Naive thymus-derived CD4-positive, alpha-beta T cell (primary cell): ENCODE results near the gene P2RY2. TPM values are rescaled to one million over a fixed set of nuclear protein-coding genes. Genes with fewer than 3 reads are reported as not detected.

ENCODE experiments used
- ATAC-seq: fragments of 150-1000 bp; cut with Tn5 transposase; 2 replicates; pipeline ENCODE4 v1.10.0; 2021; ENCODE audit warnings: mild to moderate bottlenecking, moderate library complexity
- CTCF ChIA-PET: fragments of 350-600 bp; sonication (Branson Sonifier 250); formaldehyde crosslinking; loops from one replicate; lab custom pipeline; 2021; ENCODE audit warnings: antibody characterized with exemption; lab: Charles Lee
- POLR2A ChIA-PET: fragments of 350-600 bp; sonication (Branson Sonifier 250); formaldehyde crosslinking; loops from one replicate; lab custom pipeline; 2021; ENCODE audit warnings: antibody characterized with exemption, inconsistent platforms; lab: Charles Lee
- DNase-seq, 9 donors: peaks; one replicate each; pipeline versions ENCODE4 v3.0.0 to v3.0.0-alpha.2; 2020 to 2022; ENCODE audit warnings: mixed read lengths in 1 of 9
- H3K27ac ChIP-seq: one replicate; pipeline ENCODE4 v1.7.0; 2013; ENCODE audit warnings: mild to moderate bottlenecking, low read depth, low read length, moderate library complexity
- H3K27me3 ChIP-seq, 2 donors: one replicate each; pipeline ENCODE4 v1.7.0; 2013; ENCODE audit warnings: low read length in 2 of 2, mild to moderate bottlenecking in 2 of 2, moderate library complexity in 2 of 2; ENCODE audit not compliant: control insufficient read depth in 2 of 2, insufficient read depth in 2 of 2
- H3K36me3 ChIP-seq, 3 experiments: 1 replicate in 2 of 3; 2 replicates in 1 of 3; pipeline ENCODE4 v1.7.0; 2013; ENCODE audit warnings: low read length in 3 of 3, mild to moderate bottlenecking in 3 of 3, moderate library complexity in 1 of 3; ENCODE audit not compliant: insufficient read depth in 3 of 3, control insufficient read depth in 2 of 3
- H3K4me1 ChIP-seq, 2 donors: one replicate each; pipeline ENCODE4 v1.7.0; 2013; ENCODE audit warnings: low read length in 2 of 2, mild to moderate bottlenecking in 2 of 2, moderate library complexity in 1 of 2; ENCODE audit not compliant: control insufficient read depth in 2 of 2, insufficient read depth in 2 of 2
- H3K4me3 ChIP-seq: 2 replicates; pipeline ENCODE4 v1.7.0; 2013; ENCODE audit warnings: mild to moderate bottlenecking, low read length
- H3K9me3 ChIP-seq, 3 experiments: 1 replicate in 2 of 3; 2 replicates in 1 of 3; pipeline ENCODE4 v1.7.0; 2013; ENCODE audit warnings: low read length in 3 of 3; ENCODE audit not compliant: control insufficient read depth in 2 of 3
- H3K27ac Mint-ChIP-seq, 9 donors: one replicate each; pipeline ENCODE4 v1.8.0; 2020 to 2022; ENCODE audit warnings: mixed read lengths in 9 of 9, mild to moderate bottlenecking in 8 of 9, moderate library complexity in 5 of 9, inconsistent platforms in 2 of 9
- H3K27me3 Mint-ChIP-seq, 5 donors: one replicate each; pipeline ENCODE4 v1.8.0; 2021 to 2022; ENCODE audit warnings: mixed read lengths in 5 of 5, mild to moderate bottlenecking in 1 of 5
- H3K36me3 Mint-ChIP-seq, 5 donors: one replicate each; pipeline ENCODE4 v1.8.0; 2020 to 2022; ENCODE audit warnings: mixed read lengths in 5 of 5, mild to moderate bottlenecking in 3 of 5, inconsistent platforms in 1 of 5
- H3K4me1 Mint-ChIP-seq, 7 donors: one replicate each; pipeline ENCODE4 v1.8.0; 2020 to 2022; ENCODE audit warnings: mixed read lengths in 7 of 7, mild to moderate bottlenecking in 3 of 7, inconsistent platforms in 1 of 7
- H3K4me3 Mint-ChIP-seq, 10 donors: one replicate each; pipeline ENCODE4 v1.8.0; 2020 to 2022; ENCODE audit warnings: mild to moderate bottlenecking in 10 of 10, mixed read lengths in 10 of 10, moderate library complexity in 6 of 10, inconsistent platforms in 2 of 10
- H3K9me3 Mint-ChIP-seq, 11 donors: one replicate each; pipeline ENCODE4 v1.8.0; 2020 to 2022; ENCODE audit warnings: mixed read lengths in 11 of 11, mild to moderate bottlenecking in 4 of 11, inconsistent platforms in 1 of 11, moderate library complexity in 1 of 11
- intact Hi-C, 2 donors: fragments of 100-400 bp; cut with micrococcal nuclease; formaldehyde crosslinking; loops; one replicate each; pipeline ENCODE4 v1.15.1; 2023
- polyA plus RNA-seq, 2 donors: library from polyadenylated mRNA; unstranded; fragments of 300-500 nt; fragmentation: Illumina TruSeq; gene quantifications; one replicate each; pipeline ENCODE4 v1.2.3, GENCODE V29; 2021
- total RNA-seq, 6 experiments: library from RNA in 5 of 6; stranded (reverse) in 5 of 6; gene quantifications; 1 replicate in 5 of 6; 2 replicates in 1 of 6; pipeline ENCODE4 v1.2.3 and lab custom pipeline; 2021 to 2026

The P2RY2 gene
- total and polyA plus RNA-seq, 7 experiments from 2014 or later, result 0.90 to 5.3 TPM; not detected in 5

- Histone ChIP-seq H3K4me1 (peaks cover 0 to 6% of the 10 kb centered on the region in 2 donors), H3K36me3 (no peaks in the 10 kb centered on the region), H3K4me3 (no peak overlapping the region), H3K9me3 (no peaks in the 10 kb centered on the region), H3K27me3 (no peaks in the 10 kb centered on the region), H3K27ac (no peak overlapping the region)
- intact Hi-C loops, result loop anchor here in 1 of 2 donors (5.0 kb wide), 2 partner anchors 407 to 552 kb away; no protein-coding TSS in a partner anchor
- DNase-seq (no peak), ATAC-seq (no peak)
- Mint-ChIP-seq H3K9me3 (no peaks in the 10 kb centered on the region), H3K4me1 (peaks cover 0 to 4% (median 0%) of the 10 kb centered on the region in 7 donors), H3K36me3 (no peaks in the 10 kb centered on the region), H3K27me3 (peaks cover 0 to 9% (median 0%) of the 10 kb centered on the region in 5 donors), H3K4me3 (no peak overlapping the region), H3K27ac (no peak overlapping the region)
- ChIA-PET CTCF (no interaction called here), POLR2A (no interaction called here)
Measured at GRCh38 chr11:73239571-73240189, 21.6 kb downstream of the P2RY2 start.

- H3K9me3 ChIP-seq, result no peaks in the 10 kb centered on the region
- H3K36me3 ChIP-seq, result no peaks in the 10 kb centered on the region
- intact Hi-C loops, result loop anchor here in 1 of 2 donors (5.0 kb wide), 2 partner anchors 408 to 553 kb away; no protein-coding TSS in a partner anchor
- peaks cover 0 to 14% (median 0%) of the 10 kb centered on the region in 5 donors for H3K27me3 Mint-ChIP-seq
- CTCF ChIA-PET, result interaction anchor here (0.6 kb wide), 1 partner anchor 515 kb away, joined by 3 read pairs; no protein-coding TSS in a partner anchor
- no peaks in the 10 kb centered on the region for H3K9me3 Mint-ChIP-seq
- DNase-seq (no peak), ATAC-seq (no peak)
- peaks cover 0 to 4% (median 0%) of the 10 kb centered on the region in 7 donors for H3K4me1 Mint-ChIP-seq
- no peak overlapping the region for H3K27ac ChIP-seq
- H3K4me3 Mint-ChIP-seq, result no peak overlapping the region
- no peak overlapping the region for H3K4me3 ChIP-seq
- peaks cover 0 to 6% of the 10 kb centered on the region in 2 donors for H3K4me1 ChIP-seq
- H3K27ac Mint-ChIP-seq, result no peak overlapping the region
- no peaks in the 10 kb centered on the region for H3K36me3 Mint-ChIP-seq
- no peaks in the 10 kb centered on the region for H3K27me3 ChIP-seq
- POLR2A ChIA-PET, result no interaction called here
Measured at GRCh38 chr11:73240190-73240781, 22.2 kb downstream of the P2RY2 start.

DNA sequence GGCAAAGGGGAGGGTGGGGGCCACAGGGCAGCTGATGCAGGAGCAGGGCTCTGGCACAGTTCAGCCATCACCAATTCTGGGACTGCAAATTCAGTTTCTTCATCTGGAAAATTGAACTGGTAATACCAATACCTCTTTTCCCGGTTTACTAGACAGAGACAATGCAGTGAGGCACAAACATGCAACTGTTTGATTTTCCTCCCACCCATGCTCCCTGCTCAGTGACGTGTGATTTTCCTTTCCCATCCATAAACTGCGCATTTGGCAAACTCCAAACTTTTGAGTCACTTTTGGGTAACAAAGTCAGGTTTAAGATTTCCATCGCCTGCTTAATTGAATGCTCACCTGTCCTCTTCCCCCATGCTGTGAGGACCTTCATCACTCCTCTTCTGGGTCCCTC is 23.2 kb downstream of the P2RY2 start:
- no peak overlapping the region for H3K27ac Mint-ChIP-seq
- no peaks in the 10 kb centered on the region for H3K36me3 Mint-ChIP-seq
- no peak overlapping the region for H3K27ac ChIP-seq
- no peaks in the 10 kb centered on the region for H3K36me3 ChIP-seq
- peaks cover 0 to 4% (median 0%) of the 10 kb centered on the region in 7 donors for H3K4me1 Mint-ChIP-seq
- no peaks in the 10 kb centered on the region for H3K9me3 Mint-ChIP-seq
- H3K27me3 Mint-ChIP-seq, result peaks cover 0 to 18% (median 0%) of the 10 kb centered on the region in 5 donors
- DNase-seq, result no peak
- peaks cover 0 to 6% of the 10 kb centered on the region in 2 donors for H3K4me1 ChIP-seq
- intact Hi-C loops, result loop anchor here in 1 of 2 donors (5.0 kb wide), 2 partner anchors 409 to 554 kb away; no protein-coding TSS in a partner anchor
- no peak overlapping the region for H3K4me3 Mint-ChIP-seq
- no peaks in the 10 kb centered on the region for H3K27me3 ChIP-seq
- POLR2A ChIA-PET, result no interaction called here
- no peak overlapping the region for H3K4me3 ChIP-seq
- CTCF ChIA-PET, result no interaction called here
- no peak for ATAC-seq
- H3K9me3 ChIP-seq, result no peaks in the 10 kb centered on the region

DNA sequence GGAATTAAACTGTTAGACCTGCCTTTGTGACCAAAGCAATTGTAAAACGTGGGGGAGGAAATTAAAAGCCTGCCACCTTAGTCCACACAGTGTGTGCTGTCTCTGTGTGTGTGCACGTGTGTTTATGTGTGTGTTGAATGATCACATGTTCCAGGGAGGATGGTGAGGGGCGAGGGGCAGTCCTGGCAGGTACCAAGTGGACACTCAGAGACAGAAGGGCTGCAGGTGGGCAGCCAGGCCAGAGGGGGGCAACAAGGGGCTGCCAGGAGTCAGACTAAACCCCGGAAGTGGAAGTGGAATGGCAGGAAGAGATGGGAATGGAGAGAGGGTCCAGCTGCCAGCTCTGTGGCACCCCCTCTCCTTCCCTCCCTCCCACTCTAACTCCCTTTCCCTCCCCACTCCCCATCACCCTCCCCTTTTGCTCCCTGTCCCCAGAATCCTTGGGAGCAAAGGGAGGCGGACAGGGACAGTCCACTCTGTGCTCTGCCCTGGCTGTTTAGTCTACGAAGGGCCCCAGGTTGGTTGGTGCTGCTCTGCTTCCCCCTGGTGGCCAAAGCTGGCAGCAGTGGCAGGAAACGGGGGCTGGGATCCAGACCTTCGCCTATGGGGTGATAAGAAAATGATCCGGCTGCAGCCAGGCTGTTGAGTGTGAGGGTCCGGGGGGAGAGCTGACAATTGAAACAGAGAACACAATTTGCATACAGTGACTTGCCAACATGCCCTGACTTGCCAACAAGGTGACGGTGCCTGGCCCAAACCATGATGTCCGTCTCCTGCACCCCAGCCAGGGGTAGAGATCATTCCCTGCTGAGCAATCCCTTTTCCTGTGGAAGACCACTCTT is 24.4 kb downstream of the P2RY2 start:
- Histone ChIP-seq H3K9me3 (no peaks in the 10 kb centered on the region), H3K27ac (no peak overlapping the region), H3K27me3 (no peaks in the 10 kb centered on the region), H3K4me1 (peaks cover 0 to 6% of the 10 kb centered on the region in 2 donors), H3K4me3 (no peak overlapping the region), H3K36me3 (no peaks in the 10 kb centered on the region)
- POLR2A ChIA-PET, result no interaction called here
- DNase-seq, result peak in 8 of 9 donors; percentile 26 to 76 (median 56)
- Mint-ChIP-seq H3K36me3 (no peaks in the 10 kb centered on the region), H3K9me3 (no peaks in the 10 kb centered on the region), H3K27ac (peak overlapping the region in 1 of 9 donors; percentile 5), H3K4me1 (peaks cover 0 to 7% (median 0%) of the 10 kb centered on the region in 7 donors), H3K27me3 (peaks cover 0 to 18% (median 0%) of the 10 kb centered on the region in 5 donors), H3K4me3 (peak overlapping the region in 4 of 10 donors; percentile 2 to 65 (median 48))
- CTCF ChIA-PET, result interaction anchor here (0.5 to 0.6 kb wide), 2 partner anchors 181 to 285 kb away, joined by 3 to 5 read pairs; no protein-coding TSS in a partner anchor
- ATAC-seq, result peak; percentile 93
- intact Hi-C loops, result loop anchor here (1.0 to 5.0 kb wide), 4 partner anchors 57 to 771 kb away; no protein-coding TSS in a partner anchor

GRCh38 chr11:73243093-73243485 is 25.0 kb downstream of the P2RY2 start:
- intact Hi-C loops, result loop anchor here in 1 of 2 donors (5.0 kb wide), 2 partner anchors 411 to 556 kb away; no protein-coding TSS in a partner anchor
- no peak overlapping the region for H3K27ac Mint-ChIP-seq

GRCh38 chr11:73244589-73245240 is 26.6 kb downstream of the P2RY2 start:
- ATAC-seq (no peak), DNase-seq (no peak)
- ChIA-PET POLR2A (no interaction called here), CTCF (interaction anchor here (0.7 kb wide), 3 partner anchors 11 to 570 kb away, joined by 3 to 4 read pairs (median 3); no protein-coding TSS in a partner anchor)
- Histone ChIP-seq H3K9me3 (no peaks in the 10 kb centered on the region), H3K4me1 (peaks cover 0 to 6% of the 10 kb centered on the region in 2 donors), H3K27me3 (no peaks in the 10 kb centered on the region), H3K4me3 (no peak overlapping the region), H3K27ac (no peak overlapping the region), H3K36me3 (no peaks in the 10 kb centered on the region)
- H3K9me3 Mint-ChIP-seq, result no peaks in the 10 kb centered on the region
- peaks cover 0 to 18% (median 0%) of the 10 kb centered on the region in 7 donors for H3K4me1 Mint-ChIP-seq
- intact Hi-C loops, result loop anchor here in 1 of 2 donors (5.0 kb wide), 2 partner anchors 412 to 557 kb away; no protein-coding TSS in a partner anchor
- H3K4me3 Mint-ChIP-seq, result no peak overlapping the region
- peaks cover 0 to 18% (median 0%) of the 10 kb centered on the region in 5 donors for H3K27me3 Mint-ChIP-seq
- H3K27ac Mint-ChIP-seq, result no peak overlapping the region
- H3K36me3 Mint-ChIP-seq, result no peaks in the 10 kb centered on the region

More at GRCh38 chr11:73243093-73243485, 25.0 kb downstream of the P2RY2 start:
- Mint-ChIP-seq H3K9me3 (no peaks in the 10 kb centered on the region), H3K36me3 (no peaks in the 10 kb centered on the region), H3K4me3 (no peak overlapping the region), H3K27me3 (peaks cover 0 to 18% (median 0%) of the 10 kb centered on the region in 5 donors), H3K4me1 (peaks cover 0 to 7% (median 0%) of the 10 kb centered on the region in 7 donors)
- Histone ChIP-seq H3K4me1 (peaks cover 0 to 6% of the 10 kb centered on the region in 2 donors), H3K27ac (no peak overlapping the region), H3K36me3 (no peaks in the 10 kb centered on the region), H3K9me3 (no peaks in the 10 kb centered on the region), H3K4me3 (no peak overlapping the region), H3K27me3 (no peaks in the 10 kb centered on the region)
- no peak for ATAC-seq
- ChIA-PET POLR2A (no interaction called here), CTCF (no interaction called here)
- no peak for DNase-seq
